ENCODE measurements around the gene MXRA7. TPM values are rescaled to one million over a fixed set of nuclear protein-coding genes. Genes with fewer than 3 reads are reported as not detected.

The MXRA7 gene
- total and polyA plus RNA-seq, 2 of the 4 experiments (the other 2 are of a cell fraction) = 168 to 231 TPM

GRCh38 chr17:76633628-76634328 is 77.0 kb downstream of the MXRA7 start:
- no peak overlapping the region for H3K23ac ChIP-seq (ENCODE audit: low read depth, low read length)
- H3K27me3 ChIP-seq (ENCODE audit: control insufficient read depth, insufficient read depth, low read length) = no peaks in the 10 kb centered on the region
- 0 out of 2 replicates have a peak overlapping the region, but pooled peaks have one; percentile 17 for H2BK20ac ChIP-seq (ENCODE audit: low read depth, low read length)
- no peaks in the 10 kb centered on the region for H3K79me1 ChIP-seq (ENCODE audit: low read depth in 1 of 2, low read length in 2 of 2)
- intact Hi-C loops (cut with micrococcal nuclease) (no loop called here), in situ Hi-C loops (cut with MboI; ENCODE audit: low sequenced_read_pairs) (no loop called here), dilution Hi-C loops (cut with HindIII; ENCODE audit: low sequenced_read_pairs, unreplicated experiment) (no loop called here)
- H4K5ac ChIP-seq (ENCODE audit: low read depth, low read length) = no peak overlapping the region
- H3K4ac ChIP-seq (ENCODE audit: low read depth, low read length) = no peak overlapping the region
- H4K20me1 ChIP-seq (ENCODE audit: insufficient read depth, low read length) = no peaks in the 10 kb centered on the region
- no peak for ATAC-seq (ENCODE audit: low read depth)
- no peak for DNase-seq
- H3K4me1 ChIP-seq (ENCODE audit: control insufficient read depth, insufficient read depth, low read length) = peaks cover 6% of the 10 kb centered on the region
- H4K91ac ChIP-seq (ENCODE audit: insufficient read depth, low read depth, low read length) = no peak overlapping the region
- no peak overlapping the region for H2AK9ac ChIP-seq (replicated peaks; ENCODE audit: low read depth, low read length, poor library complexity)
- H2AK5ac ChIP-seq (ENCODE audit: low read depth, low read length) = peak overlapping the region; percentile 24; the same call in 1 of the 2 replicates
- no peaks in the 10 kb centered on the region for H3K9me3 ChIP-seq (ENCODE audit: control insufficient read depth, insufficient read depth, low read length)
- H3K27ac ChIP-seq (ENCODE audit: insufficient read depth, low read length) = no peak overlapping the region
- no peak overlapping the region for H3K56ac ChIP-seq (ENCODE audit: extremely low read depth, insufficient read depth, low read length)
- peak overlapping the region; percentile 19; the same call in 1 of the 2 replicates for H2BK120ac ChIP-seq (ENCODE audit: low read depth, low read length)
- no peak overlapping the region for H4K8ac ChIP-seq (ENCODE audit: low read depth in 2 of 2, low read length in 2 of 2)
- H3K9me1 ChIP-seq (ENCODE audit: insufficient read depth, low read length) = peaks cover 7% of the 10 kb centered on the region; the same call in 1 of the 2 replicates
- no peak overlapping the region for H3K9ac ChIP-seq (ENCODE audit: low read depth, low read length)
- no peak overlapping the region for H2BK5ac ChIP-seq (ENCODE audit: low read depth, low read length, poor library complexity, severe bottlenecking)
- no peak overlapping the region for H3K4me2 ChIP-seq (ENCODE audit: low read depth, low read length)
- no TSS peak for BruUV-seq (replicated peaks)
- CTCF ChIA-PET = interaction anchor here (0.6 kb wide), 1 partner anchor 1000 kb away, joined by 4 read pairs; the partner anchor contains the start of gene SMIM5
- no peak overlapping the region for H2AFZ ChIP-seq (replicated peaks; ENCODE audit: low read length, poor library complexity)
- H3K14ac ChIP-seq (replicated peaks; ENCODE audit: low read depth, low read length) = no peak overlapping the region
- POLR2A ChIA-PET (ENCODE audit: unreplicated experiment) = no interaction called here
- WGBS, 2 experiments (ENCODE audit: extremely low coverage in 2 of 2, insufficient read length in 1 of 2) = 100% methylated on average over 2 of the region's 14 CpGs; no CpG with 5 or more reads in 1 of the 2 experiments
- no peak overlapping the region for H3K18ac ChIP-seq (ENCODE audit: low read depth, low read length)
- H2BK15ac ChIP-seq (ENCODE audit: low read depth, low read length) = no peak overlapping the region
- no peak overlapping the region for H3K4me3 ChIP-seq (ENCODE audit: insufficient read depth, low read depth, low read length)
- H3K36me3 ChIP-seq (ENCODE audit: control insufficient read depth, insufficient read depth, low read length) = no peaks in the 10 kb centered on the region
- TF ChIP-seq USF2 (IDR thresholded peaks at IDR 0.05; ENCODE audit: low read depth, low read length) (no peak), MAFK (IDR thresholded peaks at IDR 0.05; ENCODE audit: low read depth, low read length) (no peak), CEBPB (IDR thresholded peaks at IDR 0.05; ENCODE audit: low read depth, low read length) (no peak), FOS (IDR thresholded peaks at IDR 0.05; ENCODE audit: low read depth, low read length) (no peak), CHD1 (IDR thresholded peaks at IDR 0.05; ENCODE audit: low read depth, low read length) (no peak), SMC3 (IDR thresholded peaks at IDR 0.05; ENCODE audit: low read depth, low read length) (no peak), RFX5 (IDR thresholded peaks at IDR 0.05; ENCODE audit: low read depth, low read length) (no peak), BHLHE40 (IDR thresholded peaks at IDR 0.05; ENCODE audit: low read depth, low read length) (no peak), NFE2L2 (IDR thresholded peaks at IDR 0.05; ENCODE audit: low read depth, low read length) (no peak), CTCF (conservative IDR thresholded peaks at IDR 0.05; ENCODE audit: low read depth, low read length) (no peak), RAD21 (IDR thresholded peaks at IDR 0.05; ENCODE audit: low read length) (no peak), MXI1 (IDR thresholded peaks at IDR 0.05; ENCODE audit: borderline replicate concordance, low read depth, low read length) (no peak), MAZ (IDR thresholded peaks at IDR 0.05; ENCODE audit: borderline replicate concordance, low read depth, low read length) (no peak), RCOR1 (IDR thresholded peaks at IDR 0.05; ENCODE audit: insufficient replicate concordance, low read length) (no peak)
- TF ChIP-seq, protein P1, sequence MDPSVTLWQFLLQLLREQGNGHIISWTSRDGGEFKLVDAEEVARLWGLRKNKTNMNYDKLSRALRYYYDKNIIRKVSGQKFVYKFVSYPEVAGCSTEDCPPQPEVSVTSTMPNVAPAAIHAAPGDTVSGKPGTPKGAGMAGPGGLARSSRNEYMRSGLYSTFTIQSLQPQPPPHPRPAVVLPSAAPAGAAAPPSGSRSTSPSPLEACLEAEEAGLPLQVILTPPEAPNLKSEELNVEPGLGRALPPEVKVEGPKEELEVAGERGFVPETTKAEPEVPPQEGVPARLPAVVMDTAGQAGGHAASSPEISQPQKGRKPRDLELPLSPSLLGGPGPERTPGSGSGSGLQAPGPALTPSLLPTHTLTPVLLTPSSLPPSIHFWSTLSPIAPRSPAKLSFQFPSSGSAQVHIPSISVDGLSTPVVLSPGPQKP (IDR thresholded peaks at IDR 0.05; ENCODE audit: borderline replicate concordance, low read depth, low read length) = no peak

Measured in IMR-90 (cell line).